ENCODE measurements around the gene ARHGEF17.

The ARHGEF17 gene

GRCh38 chr11:73384872-73385689 lies 77.0 kb downstream of the ARHGEF17 start (continued):
- TF ChIP-seq ZNF404 (tag by site-specific recombination; IDR thresholded peaks at IDR 0.05) = no peak
- peak; percentile 98 for TF ChIP-seq ZFHX2 (tag by site-specific recombination; conservative IDR thresholded peaks at IDR 0.05)
- peak; percentile 97 for TF ChIP-seq EGR2 (tag by site-specific recombination; IDR thresholded peaks at IDR 0.05; ENCODE audit: low read depth)
- no peak for TF ChIP-seq ZNF610 (tag by site-specific recombination; IDR thresholded peaks at IDR 0.05; ENCODE audit: borderline replicate concordance)

- TF ChIP-seq KLF9 (tag by site-specific recombination; IDR thresholded peaks at IDR 0.05; ENCODE audit: low read depth) (0 out of 2 replicates have a peak, but pooled peaks have one; percentile 26), ZBTB17 (tag by site-specific recombination; IDR thresholded peaks at IDR 0.05) (0 out of 2 replicates have a peak, but pooled peaks have one; percentile 41), ZBTB21 (tag by site-specific recombination; IDR thresholded peaks at IDR 0.05) (no peak), GLIS1 (tag by site-specific recombination; IDR thresholded peaks at IDR 0.05) (peak; percentile 18; the same call in 1 of the 2 replicates), KLF1 (tag by site-specific recombination; IDR thresholded peaks at IDR 0.05) (0 out of 2 replicates have a peak, but pooled peaks have one; percentile 42)
- Histone ChIP-seq H3K27ac (ENCODE audit: extremely low read depth, low read depth, low read length) (peak overlapping the region; percentile 12; the same call in 1 of the 2 replicates), H3K4me3 (ENCODE audit: low read depth, low read length) (no peak overlapping the region), H3K36me3 (ENCODE audit: control insufficient read depth in 2 of 2, insufficient read depth in 1 of 2, low read length in 2 of 2) (peaks cover 0 to 15% of the 10 kb centered on the region in 2 experiments; a peak in 1 of 3 replicates), H3K9me3 (ENCODE audit: control insufficient read depth, insufficient read depth, low read depth, low read length) (no peaks in the 10 kb centered on the region), H3K4me1 (ENCODE audit: control insufficient read depth, insufficient read depth, low read length) (peaks cover 11% of the 10 kb centered on the region; the same call in 1 of the 2 replicates)
- ChIA-PET POLR2A (interaction anchor here (0.6 kb wide), 1 partner anchor 79 kb away, joined by 7 read pairs; no protein-coding TSS in a partner anchor), CTCF (interaction anchor here (0.8 to 8.4 kb wide), 4 partner anchors 35 to 274 kb away, joined by 3 to 61 read pairs (median 6); no protein-coding TSS in a partner anchor)
Measured at GRCh38 chr11:73386016-73386415, 77.9 kb downstream of the ARHGEF17 start.

- POLR2A ChIA-PET = no interaction called here
- TF ChIP-seq EGR2 (tag by site-specific recombination; IDR thresholded peaks at IDR 0.05; ENCODE audit: low read depth) (no peak), ZNF221 (tag by site-specific recombination; IDR thresholded peaks at IDR 0.05; ENCODE audit: borderline replicate concordance) (no peak), ZNF18 (tag by site-specific recombination; IDR thresholded peaks at IDR 0.05) (no peak), PATZ1 (tag by site-specific recombination; IDR thresholded peaks at IDR 0.05) (no peak), ZNF391 (tag by site-specific recombination; IDR thresholded peaks at IDR 0.05; ENCODE audit: borderline replicate concordance, low read depth) (no peak), HOXC10 (CRISPR knock-in tag; IDR thresholded peaks at IDR 0.05) (no peak)
- Histone ChIP-seq H3K36me3 (ENCODE audit: control insufficient read depth in 2 of 2, insufficient read depth in 1 of 2, low read length in 2 of 2) (peaks cover 0 to 19% of the 10 kb centered on the region in 2 experiments; a peak in 1 of 3 replicates), H3K4me1 (ENCODE audit: control insufficient read depth, insufficient read depth, low read length) (peaks cover 11% of the 10 kb centered on the region; the same call in 1 of the 2 replicates), H3K4me3 (ENCODE audit: low read depth, low read length) (no peak overlapping the region), H3K27ac (ENCODE audit: extremely low read depth, low read depth, low read length) (no peak overlapping the region), H3K9me3 (ENCODE audit: control insufficient read depth, insufficient read depth, low read depth, low read length) (no peaks in the 10 kb centered on the region)
- CTCF ChIA-PET = interaction anchor here (8.4 kb wide), 1 partner anchor 36 kb away, joined by 61 read pairs; no protein-coding TSS in a partner anchor
Measured at GRCh38 chr11:73386546-73386945, 78.5 kb downstream of the ARHGEF17 start.
